Subcutaneous adipose tissue (tissue), 4 donors: ENCODE measurements around the gene ENTPD3. TPM values are rescaled to one million over a fixed set of nuclear protein-coding genes. Genes with fewer than 3 reads are reported as not detected.

ENCODE experiments used
- total RNA-seq, 4 donors: library from RNA; depleted of rRNA; stranded (reverse); fragments of >200 nt; gene quantifications; one replicate each; pipeline ENCODE4 v1.1.0, GENCODE V29; 2016
- TF ChIP-seq, protein P1 (sequence below): fragments of 450-650 bp; IDR thresholded peaks from one replicate; pipeline ENCODE4 v1.5.1; 2016; ENCODE audit warnings: low read depth, mild to moderate bottlenecking, control low read depth, antibody characterized with exemption, moderate library complexity

The ENTPD3 gene
- total RNA-seq, 4 donors from 2014 or later = 0.17 to 3.1 (median 1.6) TPM

DNA sequence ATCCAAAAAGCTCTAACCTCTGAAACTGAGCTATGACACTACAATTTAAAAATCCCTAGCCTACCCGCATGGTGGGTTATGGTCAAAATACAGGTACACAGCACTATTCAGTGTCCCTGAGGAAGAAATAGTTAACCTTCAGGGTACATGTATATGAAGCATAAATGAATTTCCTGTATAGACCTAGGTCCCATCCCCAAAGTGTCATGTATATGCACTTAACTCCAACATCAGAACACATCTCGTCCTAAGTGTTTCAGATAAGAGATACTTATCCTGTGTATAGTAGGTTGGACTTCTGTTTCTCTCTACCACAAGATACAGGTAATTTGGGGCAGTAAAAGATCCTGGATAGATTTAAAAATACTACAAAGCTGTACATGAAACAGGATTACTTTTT lies 76.6 kb downstream of the ENTPD3 start:
- TF ChIP-seq, protein P1, sequence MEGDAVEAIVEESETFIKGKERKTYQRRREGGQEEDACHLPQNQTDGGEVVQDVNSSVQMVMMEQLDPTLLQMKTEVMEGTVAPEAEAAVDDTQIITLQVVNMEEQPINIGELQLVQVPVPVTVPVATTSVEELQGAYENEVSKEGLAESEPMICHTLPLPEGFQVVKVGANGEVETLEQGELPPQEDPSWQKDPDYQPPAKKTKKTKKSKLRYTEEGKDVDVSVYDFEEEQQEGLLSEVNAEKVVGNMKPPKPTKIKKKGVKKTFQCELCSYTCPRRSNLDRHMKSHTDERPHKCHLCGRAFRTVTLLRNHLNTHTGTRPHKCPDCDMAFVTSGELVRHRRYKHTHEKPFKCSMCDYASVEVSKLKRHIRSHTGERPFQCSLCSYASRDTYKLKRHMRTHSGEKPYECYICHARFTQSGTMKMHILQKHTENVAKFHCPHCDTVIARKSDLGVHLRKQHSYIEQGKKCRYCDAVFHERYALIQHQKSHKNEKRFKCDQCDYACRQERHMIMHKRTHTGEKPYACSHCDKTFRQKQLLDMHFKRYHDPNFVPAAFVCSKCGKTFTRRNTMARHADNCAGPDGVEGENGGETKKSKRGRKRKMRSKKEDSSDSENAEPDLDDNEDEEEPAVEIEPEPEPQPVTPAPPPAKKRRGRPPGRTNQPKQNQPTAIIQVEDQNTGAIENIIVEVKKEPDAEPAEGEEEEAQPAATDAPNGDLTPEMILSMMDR = no peak

DNA sequence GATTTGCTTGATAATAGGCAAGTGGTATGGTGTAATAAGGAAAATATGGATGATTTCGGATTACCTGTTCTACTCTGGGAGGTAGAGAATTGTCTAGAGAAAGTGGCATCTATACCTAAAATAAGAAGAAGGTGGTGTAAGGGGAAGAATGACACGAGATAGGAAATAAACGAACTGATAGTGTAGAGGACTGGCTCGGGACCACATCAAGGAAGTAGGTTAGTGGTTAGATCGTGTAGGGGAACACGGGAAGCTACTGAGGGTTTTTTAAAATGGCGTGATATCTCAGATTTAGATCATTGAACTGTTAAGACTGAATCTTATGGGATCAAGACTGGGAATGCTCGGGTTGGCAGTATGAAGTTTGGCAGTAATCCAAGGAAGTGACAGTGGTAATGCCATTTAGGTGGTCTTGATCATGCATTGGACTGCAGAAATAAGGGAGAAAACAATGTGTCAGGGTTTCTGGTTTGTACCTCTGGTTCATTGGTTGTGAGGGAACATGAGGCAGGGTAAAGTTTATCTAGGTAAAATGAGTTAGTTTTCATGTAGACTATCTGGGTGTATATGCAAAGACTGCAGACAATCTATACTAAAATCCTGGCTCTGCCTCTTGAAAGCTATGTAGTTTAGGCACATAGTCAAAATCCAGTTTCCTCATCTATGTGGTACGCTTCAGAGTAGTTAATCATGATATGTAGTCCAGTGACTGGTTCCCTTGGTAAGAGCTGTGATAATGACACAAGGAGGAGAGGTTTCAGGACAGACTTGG lies 77.5 kb downstream of the ENTPD3 start:
- TF ChIP-seq, protein P1 = no peak

DNA sequence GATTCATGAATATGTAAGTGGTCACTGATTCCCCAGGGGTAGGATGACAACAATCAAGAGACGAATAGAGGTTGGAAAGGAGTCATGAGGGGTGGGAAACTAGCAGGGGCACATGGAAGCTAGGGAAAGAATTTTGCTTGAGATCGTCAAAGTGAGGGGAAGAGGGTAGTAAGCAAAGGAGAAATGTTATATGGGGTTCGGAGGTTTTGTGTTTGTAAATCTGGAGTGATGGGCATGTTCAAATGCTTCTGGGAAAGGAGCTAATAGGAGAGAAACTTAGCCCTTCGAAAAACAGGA lies 78.1 kb downstream of the ENTPD3 start:
- TF ChIP-seq, protein P1 = no peak

DNA sequence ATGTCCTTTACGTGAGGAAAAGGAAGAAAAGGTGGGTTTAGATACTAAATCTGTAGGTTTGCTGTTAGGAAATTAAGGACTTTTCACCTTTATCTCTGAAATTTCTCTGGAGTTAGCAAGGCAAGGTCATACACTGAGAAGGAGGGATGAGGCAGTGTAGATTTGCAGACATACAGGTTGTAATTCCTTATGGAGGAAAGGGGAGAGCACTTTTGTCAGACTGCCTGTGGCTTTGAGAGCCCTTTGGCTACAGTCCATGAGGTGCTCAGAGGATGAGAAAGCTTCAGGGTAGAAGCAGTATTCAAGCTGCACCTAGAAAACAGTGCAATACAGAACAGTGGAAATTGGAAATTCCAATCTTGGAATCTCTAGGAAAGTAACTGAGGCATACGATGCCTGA lies 78.5 kb downstream of the ENTPD3 start:
- TF ChIP-seq, protein P1 = no peak

DNA sequence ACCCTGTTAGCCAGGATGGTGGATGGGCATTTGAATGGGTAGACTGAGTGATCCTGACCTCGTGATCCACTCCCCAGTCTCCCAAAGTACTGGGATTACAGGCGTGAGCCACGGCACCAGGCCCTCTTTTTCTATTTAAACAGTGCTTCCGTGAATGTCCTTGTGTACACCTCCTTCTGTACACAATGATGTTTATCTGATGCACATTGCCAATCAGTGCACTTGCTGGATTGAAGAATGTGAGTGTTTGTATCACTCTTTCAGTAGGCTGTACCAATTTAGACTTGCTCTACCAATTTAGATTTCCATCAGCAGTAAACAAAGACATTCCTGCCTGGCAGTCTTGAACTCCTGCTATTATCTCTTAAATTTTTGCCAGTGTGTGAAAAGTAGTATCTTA lies 81.0 kb downstream of the ENTPD3 start:
- TF ChIP-seq, protein P1 = no peak

DNA sequence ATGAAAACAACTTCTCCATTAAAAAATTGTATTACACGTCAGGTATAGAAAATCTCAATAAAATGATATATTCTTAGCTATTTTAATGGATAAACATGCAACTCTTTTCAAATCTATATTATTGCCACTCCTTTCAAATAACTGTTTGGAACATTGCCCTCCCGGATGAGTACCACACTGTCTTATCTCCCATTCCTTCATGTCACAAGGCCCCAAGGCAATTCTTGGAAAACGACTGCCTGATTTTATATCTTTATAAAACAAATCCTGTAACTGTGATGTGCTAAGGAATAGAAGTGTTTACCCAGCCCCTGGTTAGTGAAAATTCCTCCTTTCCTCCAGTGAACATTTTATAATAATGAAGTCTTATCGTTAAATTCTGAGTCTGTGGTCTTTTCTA lies 83.7 kb downstream of the ENTPD3 start:
- TF ChIP-seq, protein P1 = no peak

DNA sequence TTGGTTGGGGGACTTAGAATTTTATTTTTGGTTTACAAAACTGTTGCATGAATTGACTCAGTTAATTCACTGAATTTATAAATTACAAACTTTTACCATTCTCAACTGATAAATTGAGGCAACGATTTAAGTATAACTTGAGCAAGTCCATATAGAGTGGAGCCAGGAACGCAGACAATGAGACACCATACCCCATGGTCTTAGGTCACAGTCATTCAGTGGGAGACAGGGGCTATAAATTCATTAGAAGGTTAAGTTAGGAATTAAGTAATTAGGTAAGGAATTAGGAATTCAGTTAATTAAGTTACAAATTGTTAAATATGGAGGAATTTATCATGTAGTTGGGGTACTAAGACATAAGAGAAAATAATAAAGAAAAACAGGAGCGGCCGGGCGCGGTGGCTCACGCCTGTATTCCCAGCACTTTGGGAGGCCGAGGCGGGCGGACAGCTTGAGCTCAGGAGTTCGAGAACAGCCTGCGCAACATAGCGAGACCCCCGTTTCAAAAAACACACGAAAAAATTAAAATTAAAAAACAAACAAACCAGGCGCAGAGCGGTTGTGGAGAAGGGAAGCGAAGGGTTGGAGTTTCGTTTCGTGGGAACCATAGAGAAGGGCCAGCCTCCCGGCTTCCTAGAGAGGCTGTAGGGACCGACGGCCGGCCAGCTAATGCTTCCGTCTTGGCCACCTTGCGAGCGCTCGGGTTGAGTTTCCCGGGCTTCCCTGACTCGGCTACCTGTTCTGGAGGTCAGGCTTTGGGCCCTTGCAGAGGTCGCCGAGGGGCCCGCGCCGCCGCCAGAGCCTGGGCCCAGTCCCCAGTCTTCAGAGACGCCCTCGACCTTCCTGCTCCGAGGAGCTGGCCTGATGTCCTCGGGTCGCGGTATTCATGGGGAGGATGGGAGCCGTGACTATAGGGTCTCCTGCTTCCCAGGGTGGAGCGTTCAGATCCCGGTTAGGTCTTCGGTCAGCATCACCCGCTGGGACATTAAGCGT lies 89.8 kb downstream of the ENTPD3 start, which contains the start of gene ZNF619:
ZNF619 (plus strand) TSS at position 645 of the 993 bp plus-strand sequence. CDS start 858 bp downstream, outside the sequence.
- TF ChIP-seq, protein P1 = no peak
